Upper lobe of right lung (tissue), 1 donor: ENCODE measurements around the gene SLC16A4. TPM values are rescaled to one million over a fixed set of nuclear protein-coding genes. Genes with fewer than 3 reads are reported as not detected.

Experiments used
- ATAC-seq: fragments of 200-7000 bp; cut with Tn5 transposase; one replicate; pipeline ENCODE4 v1.9.1; 2020; ENCODE audit warnings: mild to moderate bottlenecking, moderate library complexity
- DNase-seq: peaks from one replicate; pipeline ENCODE4 v3.0.0-alpha.2; 2020
- H3K27ac ChIP-seq: fragments of 200-600 bp; one replicate; pipeline ENCODE4 v1.8.0; 2022
- H3K27me3 ChIP-seq: fragments of 200-600 bp; one replicate; pipeline ENCODE4 v1.8.0; 2022; ENCODE audit warnings: mild to moderate bottlenecking
- H3K36me3 ChIP-seq: fragments of 200-600 bp; one replicate; pipeline ENCODE4 v1.8.0; 2022
- H3K4me1 ChIP-seq: fragments of 200-600 bp; one replicate; pipeline ENCODE4 v1.8.0; 2022
- H3K4me3 ChIP-seq: fragments of 200-600 bp; one replicate; pipeline ENCODE4 v1.8.0; 2022; ENCODE audit warnings: mild to moderate bottlenecking
- H3K9me3 ChIP-seq: fragments of 200-600 bp; one replicate; pipeline ENCODE4 v1.8.0; 2022
- CTCF ChIP-seq: fragments of 200-600 bp; IDR thresholded peaks from one replicate; pipeline ENCODE4 v1.8.0; 2022; ENCODE audit warnings: antibody characterized with exemption
- intact Hi-C: fragments of 100-400 bp; cut with DNase I; formaldehyde crosslinking; loops from one replicate; pipeline ENCODE4 v1.11.0; 2022
- total RNA-seq: library from RNA; stranded (reverse); fragmentation: NEBNext Ultra II Directional; extraction: Animal tissue kit (Norgen Biotek cat#: 25700); gene quantifications from one replicate; pipeline ENCODE4 v1.2.1, GENCODE V29; 2021
- donor health status: DM: no; HTN: yes; CAD: no; lungs with severe emphysema.

The SLC16A4 gene
- total RNA-seq, 1 donor from 2014 or later = 15.9 TPM

- H3K4me3 ChIP-seq = peak overlapping the region; percentile 2
- TF ChIP-seq CTCF = no peak
- peak; percentile 85 for ATAC-seq
- no peak for DNase-seq
- H3K27me3 ChIP-seq = no peaks in the 10 kb centered on the region
- peaks cover 43% of the 10 kb centered on the region for H3K36me3 ChIP-seq
- intact Hi-C loops = no loop called here
- no peaks in the 10 kb centered on the region for H3K9me3 ChIP-seq
- H3K4me1 ChIP-seq = peaks cover 9% of the 10 kb centered on the region
- peak overlapping the region; percentile 74 for H3K27ac ChIP-seq
These were observed 10.0 kb downstream of the SLC16A4 start for GRCh38 chr1:110380672-110381283.

- no peaks in the 10 kb centered on the region for H3K9me3 ChIP-seq
- no peaks in the 10 kb centered on the region for H3K27me3 ChIP-seq
- H3K4me3 ChIP-seq = no peak overlapping the region
- DNase-seq (no peak), ATAC-seq (no peak)
- no peak for TF ChIP-seq CTCF
- peaks cover 74% of the 10 kb centered on the region for H3K36me3 ChIP-seq
- no peaks in the 10 kb centered on the region for H3K4me1 ChIP-seq
- intact Hi-C loops = no loop called here
- H3K27ac ChIP-seq = no peak overlapping the region
These were observed 15.3 kb downstream of the SLC16A4 start for GRCh38 chr1:110375490-110375889.

- Histone ChIP-seq H3K9me3 (no peaks in the 10 kb centered on the region), H3K27me3 (no peaks in the 10 kb centered on the region), H3K27ac (no peak overlapping the region), H3K4me1 (no peaks in the 10 kb centered on the region), H3K4me3 (no peak overlapping the region), H3K36me3 (peaks cover 53% of the 10 kb centered on the region)
- DNase-seq (no peak), ATAC-seq (no peak)
- no peak for TF ChIP-seq CTCF
- intact Hi-C loops = no loop called here
These were observed 20.0 kb downstream of the SLC16A4 start for GRCh38 chr1:110370827-110371226.

- intact Hi-C loops = no loop called here
- no peaks in the 10 kb centered on the region for H3K9me3 ChIP-seq
- no peak overlapping the region for H3K27ac ChIP-seq
- H3K36me3 ChIP-seq = peaks cover 35% of the 10 kb centered on the region
- no peaks in the 10 kb centered on the region for H3K4me1 ChIP-seq
- no peak for ATAC-seq
- no peak overlapping the region for H3K4me3 ChIP-seq
- H3K27me3 ChIP-seq = no peaks in the 10 kb centered on the region
- TF ChIP-seq CTCF = no peak
- DNase-seq = no peak
These were observed 26.6 kb downstream of the SLC16A4 start for GRCh38 chr1:110364221-110364620.

- Histone ChIP-seq H3K27me3 (no peaks in the 10 kb centered on the region), H3K27ac (no peak overlapping the region), H3K36me3 (peaks cover 28% of the 10 kb centered on the region), H3K9me3 (no peaks in the 10 kb centered on the region), H3K4me3 (no peak overlapping the region), H3K4me1 (no peaks in the 10 kb centered on the region)
- no peak for TF ChIP-seq CTCF
- ATAC-seq (no peak), DNase-seq (no peak)
- intact Hi-C loops = no loop called here
These were observed 29.0 kb downstream of the SLC16A4 start for GRCh38 chr1:110361856-110362255.

GRCh38 chr1:110360431-110360830 lies 30.4 kb downstream of the SLC16A4 start:
- TF ChIP-seq CTCF = no peak
- Histone ChIP-seq H3K27me3 (no peaks in the 10 kb centered on the region), H3K9me3 (no peaks in the 10 kb centered on the region), H3K4me3 (no peak overlapping the region), H3K4me1 (no peaks in the 10 kb centered on the region), H3K36me3 (peaks cover 36% of the 10 kb centered on the region), H3K27ac (no peak overlapping the region)
- DNase-seq (no peak), ATAC-seq (no peak)
- intact Hi-C loops = no loop called here
